ENCODE data around the gene ZDHHC24.

DNA sequence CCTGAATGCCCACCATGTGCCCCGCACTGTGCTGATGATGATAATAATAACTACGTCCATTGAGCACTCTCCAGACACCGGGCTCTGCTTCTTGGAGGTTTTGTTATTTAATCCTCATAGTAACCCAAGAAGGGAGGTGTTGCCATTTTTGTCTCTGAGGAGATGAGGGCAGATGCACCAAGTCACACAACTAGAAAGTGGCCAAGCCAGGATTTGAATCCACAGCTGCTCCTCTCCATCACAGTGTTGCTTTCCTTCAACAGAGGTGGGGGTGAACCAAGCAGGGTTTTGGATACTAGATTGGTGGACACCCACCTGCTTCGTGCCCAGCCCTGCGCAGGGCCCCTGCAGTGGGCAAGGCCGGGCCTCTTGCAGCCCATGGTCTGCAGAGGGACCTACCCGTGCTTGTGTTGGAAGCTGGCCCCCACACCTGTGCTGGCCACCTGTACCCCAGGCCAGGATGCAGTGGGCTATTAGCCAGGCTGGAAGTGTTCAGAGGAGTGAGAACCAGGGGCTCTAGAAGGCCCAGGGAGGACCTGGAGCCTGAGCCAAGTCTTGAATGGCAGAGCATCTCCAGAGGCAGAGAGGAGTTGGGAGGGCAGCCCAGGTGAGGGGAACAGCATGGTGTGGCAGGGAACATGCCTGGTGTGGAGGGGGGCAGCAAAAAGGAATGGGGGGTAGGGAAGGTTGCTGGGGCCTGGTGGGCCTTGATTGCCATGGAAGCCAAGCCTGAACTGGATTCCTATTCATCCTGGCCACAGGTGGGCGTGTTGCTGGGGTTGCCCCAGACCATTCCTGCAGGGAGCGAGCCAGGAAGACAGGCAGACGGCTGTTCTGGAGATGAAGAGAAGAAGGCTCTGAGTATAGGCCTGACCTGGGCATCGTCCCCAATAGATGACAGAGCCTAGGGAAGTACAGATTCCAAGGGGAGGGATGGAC is 68.3 kb downstream of the ZDHHC24 start:
- TF ChIP-seq YY1 (IDR thresholded peaks at IDR 0.05; ENCODE audit: extremely low read depth, insufficient replicate concordance, low read depth, low read length): no peak
- TF ChIP-seq, protein P1, sequence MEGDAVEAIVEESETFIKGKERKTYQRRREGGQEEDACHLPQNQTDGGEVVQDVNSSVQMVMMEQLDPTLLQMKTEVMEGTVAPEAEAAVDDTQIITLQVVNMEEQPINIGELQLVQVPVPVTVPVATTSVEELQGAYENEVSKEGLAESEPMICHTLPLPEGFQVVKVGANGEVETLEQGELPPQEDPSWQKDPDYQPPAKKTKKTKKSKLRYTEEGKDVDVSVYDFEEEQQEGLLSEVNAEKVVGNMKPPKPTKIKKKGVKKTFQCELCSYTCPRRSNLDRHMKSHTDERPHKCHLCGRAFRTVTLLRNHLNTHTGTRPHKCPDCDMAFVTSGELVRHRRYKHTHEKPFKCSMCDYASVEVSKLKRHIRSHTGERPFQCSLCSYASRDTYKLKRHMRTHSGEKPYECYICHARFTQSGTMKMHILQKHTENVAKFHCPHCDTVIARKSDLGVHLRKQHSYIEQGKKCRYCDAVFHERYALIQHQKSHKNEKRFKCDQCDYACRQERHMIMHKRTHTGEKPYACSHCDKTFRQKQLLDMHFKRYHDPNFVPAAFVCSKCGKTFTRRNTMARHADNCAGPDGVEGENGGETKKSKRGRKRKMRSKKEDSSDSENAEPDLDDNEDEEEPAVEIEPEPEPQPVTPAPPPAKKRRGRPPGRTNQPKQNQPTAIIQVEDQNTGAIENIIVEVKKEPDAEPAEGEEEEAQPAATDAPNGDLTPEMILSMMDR (IDR thresholded peaks at IDR 0.05 in 2 of 3, conservative IDR thresholded peaks at IDR 0.05 in 1 of 3; ENCODE audit: borderline replicate concordance in 1 of 3, insufficient read depth in 1 of 3, low read depth in 2 of 3, low read length in 2 of 3): no peak
- no peak for TF ChIP-seq SP1 (IDR thresholded peaks at IDR 0.05; ENCODE audit: low read depth)
- no peak for TF ChIP-seq POLR2A (IDR thresholded peaks at IDR 0.05; ENCODE audit: borderline replicate concordance, extremely low read depth, insufficient read depth, insufficient read length)
- TF ChIP-seq, protein P2, sequence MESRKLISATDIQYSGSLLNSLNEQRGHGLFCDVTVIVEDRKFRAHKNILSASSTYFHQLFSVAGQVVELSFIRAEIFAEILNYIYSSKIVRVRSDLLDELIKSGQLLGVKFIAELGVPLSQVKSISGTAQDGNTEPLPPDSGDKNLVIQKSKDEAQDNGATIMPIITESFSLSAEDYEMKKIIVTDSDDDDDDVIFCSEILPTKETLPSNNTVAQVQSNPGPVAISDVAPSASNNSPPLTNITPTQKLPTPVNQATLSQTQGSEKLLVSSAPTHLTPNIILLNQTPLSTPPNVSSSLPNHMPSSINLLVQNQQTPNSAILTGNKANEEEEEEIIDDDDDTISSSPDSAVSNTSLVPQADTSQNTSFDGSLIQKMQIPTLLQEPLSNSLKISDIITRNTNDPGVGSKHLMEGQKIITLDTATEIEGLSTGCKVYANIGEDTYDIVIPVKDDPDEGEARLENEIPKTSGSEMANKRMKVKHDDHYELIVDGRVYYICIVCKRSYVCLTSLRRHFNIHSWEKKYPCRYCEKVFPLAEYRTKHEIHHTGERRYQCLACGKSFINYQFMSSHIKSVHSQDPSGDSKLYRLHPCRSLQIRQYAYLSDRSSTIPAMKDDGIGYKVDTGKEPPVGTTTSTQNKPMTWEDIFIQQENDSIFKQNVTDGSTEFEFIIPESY (IDR thresholded peaks at IDR 0.05; ENCODE audit: extremely low read depth, insufficient replicate concordance, low read length): no peak
- no peak for TF ChIP-seq EZH2 (IDR thresholded peaks at IDR 0.05)
- TF ChIP-seq, protein P3, sequence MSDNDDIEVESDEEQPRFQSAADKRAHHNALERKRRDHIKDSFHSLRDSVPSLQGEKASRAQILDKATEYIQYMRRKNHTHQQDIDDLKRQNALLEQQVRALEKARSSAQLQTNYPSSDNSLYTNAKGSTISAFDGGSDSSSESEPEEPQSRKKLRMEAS (IDR thresholded peaks at IDR 0.05): no peak
- TF ChIP-seq TCF7L2 (IDR thresholded peaks at IDR 0.05; ENCODE audit: borderline replicate concordance, extremely low read depth, insufficient read depth, insufficient read length): no peak
- no peak for TF ChIP-seq RAD21 (IDR thresholded peaks at IDR 0.05; ENCODE audit: low read depth)
- TF ChIP-seq EZH2phosphoT487 (IDR thresholded peaks at IDR 0.05; ENCODE audit: borderline replicate concordance): no peak

Measured in HCT116 (cell line).